ENCODE data around the gene VIM.

The VIM gene

GRCh38 chr10:17239345-17240085 lies 11.5 kb downstream of the VIM start:
- TF ChIP-seq CTCF (IDR thresholded peaks at IDR 0.05; ENCODE audit: low read depth, low read length, missing control alignments), result no peak
- H3K4me3 ChIP-seq (ENCODE audit: low read depth, low read length), result no peak overlapping the region
- no peak for DNase-seq (ENCODE audit: low read depth)

DNA sequence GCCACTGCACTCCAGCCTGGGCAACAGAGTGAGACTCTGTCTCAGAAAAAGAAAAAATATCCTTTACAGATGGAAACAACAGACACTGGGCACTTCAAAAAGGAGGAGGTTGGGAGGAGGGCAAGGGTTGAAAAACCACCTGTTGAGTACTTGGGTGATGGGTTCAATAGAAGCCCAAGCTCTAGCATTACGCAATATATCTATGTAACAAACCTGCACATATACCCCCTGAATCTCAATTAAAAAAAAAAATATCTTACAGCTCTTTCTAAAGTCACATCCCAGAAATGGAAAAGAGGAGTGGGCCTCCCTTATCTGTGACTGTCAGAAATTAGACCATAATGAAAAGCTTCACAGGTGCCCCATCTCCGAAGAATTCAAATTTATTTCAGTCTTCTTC lies 12.1 kb downstream of the VIM start:
- no peak for TF ChIP-seq CTCF (IDR thresholded peaks at IDR 0.05; ENCODE audit: low read depth, low read length, missing control alignments)
- H3K4me3 ChIP-seq (ENCODE audit: low read depth, low read length), result no peak overlapping the region
- no peak for DNase-seq (ENCODE audit: low read depth)

DNA sequence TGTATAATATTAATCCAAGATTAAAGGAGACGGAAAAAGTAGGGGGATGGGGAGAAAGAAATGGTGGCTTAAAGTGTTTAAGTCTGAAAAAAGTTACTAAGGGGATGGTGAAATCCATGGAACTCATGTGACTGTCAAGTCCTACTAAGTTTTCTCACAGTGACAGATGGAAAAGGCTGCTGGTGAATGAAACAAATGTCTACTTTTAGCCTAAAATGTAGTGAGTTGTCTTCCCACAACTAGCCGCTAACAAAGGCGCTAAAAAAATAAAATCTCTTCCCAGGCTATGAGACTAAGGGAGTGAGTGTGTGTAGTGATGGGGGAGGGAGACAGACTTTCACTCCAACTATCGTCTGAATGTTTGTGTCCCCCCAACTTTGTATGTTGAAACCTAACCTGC lies 12.6 kb downstream of the VIM start:
- no peak for DNase-seq (ENCODE audit: low read depth)
- no peak for TF ChIP-seq CTCF (IDR thresholded peaks at IDR 0.05; ENCODE audit: low read depth, low read length, missing control alignments)
- no peak overlapping the region for H3K4me3 ChIP-seq (ENCODE audit: low read depth, low read length)

- TF ChIP-seq CTCF (IDR thresholded peaks at IDR 0.05; ENCODE audit: low read depth, low read length, missing control alignments), result no peak
These were observed 13.7 kb downstream of the VIM start for GRCh38 chr10:17241611-17242333.

GRCh38 chr10:17244700-17245365 lies 16.8 kb downstream of the VIM start:
- H3K4me3 ChIP-seq (ENCODE audit: low read depth, low read length), result no peak overlapping the region
- no peak for TF ChIP-seq CTCF (IDR thresholded peaks at IDR 0.05; ENCODE audit: low read depth, low read length, missing control alignments)
- no peak for DNase-seq (ENCODE audit: low read depth)

More at GRCh38 chr10:17241611-17242333, 13.7 kb downstream of the VIM start:
- DNase-seq (ENCODE audit: low read depth), result no peak
- H3K4me3 ChIP-seq (ENCODE audit: low read depth, low read length), result no peak overlapping the region

- DNase-seq (ENCODE audit: low read depth), result no peak
- no peak for TF ChIP-seq CTCF (IDR thresholded peaks at IDR 0.05; ENCODE audit: low read depth, low read length, missing control alignments)
- no peak overlapping the region for H3K4me3 ChIP-seq (ENCODE audit: low read depth, low read length)
These were observed 19.2 kb downstream of the VIM start for GRCh38 chr10:17247210-17247609.

Data from GM12864 (cell line).